HEK293 (cell line): ENCODE measurements around the gene VAV2.

Experiments
- CTCF ChIA-PET: fragments of 350-600 bp; formaldehyde crosslinking; extraction: SDS; loops from one replicate; lab custom pipeline; 2021; ENCODE audit warnings: antibody characterized with exemption; lab: Yijun Ruan, JAX
- POLR2A ChIA-PET: fragments of 300-600 bp; formaldehyde crosslinking; extraction: SDS; loops from one replicate; lab custom pipeline; 2020; ENCODE audit warnings: antibody characterized with exemption, inconsistent platforms; lab: Yijun Ruan, JAX
- H3K27ac ChIP-seq: fragments of 200-500 bp; sonication (Bioruptor generic); 2 replicates; pipeline ENCODE4 v1.5.1; 2014; ENCODE audit warnings: low read depth, low read length, control low read depth, inconsistent platforms; ENCODE audit errors: extremely low read depth
- H3K36me3 ChIP-seq, 2 experiments: fragments of 200-500 bp in 1 of 2; sonication (Bioruptor generic) in 1 of 2; 1 replicate in 1 of 2; 2 replicates in 1 of 2; pipeline ENCODE4 v1.5.1; 2014 to 2017; ENCODE audit warnings: inconsistent platforms in 2 of 2, low read length in 2 of 2; ENCODE audit not compliant: control insufficient read depth in 2 of 2, insufficient read depth in 1 of 2
- H3K4me1 ChIP-seq: fragments of 200-500 bp; sonication (Bioruptor generic); 2 replicates; pipeline ENCODE4 v1.5.1; 2014; ENCODE audit warnings: mild to moderate bottlenecking, low read length, inconsistent platforms; ENCODE audit not compliant: control insufficient read depth, insufficient read depth
- H3K4me3 ChIP-seq: 2 replicates; pipeline ENCODE4 v1.5.1; 2011; ENCODE audit warnings: low read depth, mild to moderate bottlenecking, control low read depth, low read length, moderate library complexity
- H3K9me3 ChIP-seq: fragments of 200-500 bp; sonication (Bioruptor generic); 2 replicates; pipeline ENCODE4 v1.5.1; 2014; ENCODE audit warnings: low read depth, low read length, inconsistent platforms; ENCODE audit not compliant: control insufficient read depth, insufficient read depth
- GLI2 ChIP-seq: fragments of 450-650 bp; formaldehyde crosslinking; IDR thresholded peaks from 2 replicates; pipeline ENCODE4; 2017; ENCODE audit warnings: missing biosample characterization, missing genetic modification characterization, low read depth, borderline replicate concordance
- IKZF3 ChIP-seq: fragments of 450-650 bp; IDR thresholded peaks from 2 replicates; pipeline ENCODE4 v1.5.0; 2018; ENCODE audit warnings: missing biosample characterization, mild to moderate bottlenecking, missing genetic modification characterization, moderate library complexity
- OVOL3 ChIP-seq: fragments of 450-650 bp; formaldehyde crosslinking; IDR thresholded peaks from 2 replicates; pipeline ENCODE4 v1.5.1; 2016; ENCODE audit warnings: missing biosample characterization, missing genetic modification characterization
- RBAK ChIP-seq: fragments of 450-650 bp; formaldehyde crosslinking; IDR thresholded peaks from 2 replicates; pipeline ENCODE4 v1.5.1; 2016; ENCODE audit warnings: missing biosample characterization, missing genetic modification characterization
- SETDB1 ChIP-seq: IDR thresholded peaks from one replicate; pipeline ENCODE4 v1.6.1; 2017; ENCODE audit warnings: mild to moderate bottlenecking, low read length, moderate library complexity, mixed read lengths; ENCODE audit not compliant: insufficient read length
- SP2 ChIP-seq: fragments of 450-650 bp; formaldehyde crosslinking; IDR thresholded peaks from 2 replicates; pipeline ENCODE4 v1.5.1; 2016; ENCODE audit warnings: missing biosample characterization, missing genetic modification characterization
- YY1 ChIP-seq: fragments of 450-650 bp; formaldehyde crosslinking; IDR thresholded peaks from 2 replicates; pipeline ENCODE4 v1.5.1; 2018; ENCODE audit warnings: missing biosample characterization, missing genetic modification characterization
- ZFHX2 ChIP-seq: fragments of 450-650 bp; formaldehyde crosslinking; conservative IDR thresholded peaks from 2 replicates; pipeline ENCODE4 v1.5.1; 2016; ENCODE audit warnings: missing biosample characterization, missing genetic modification characterization
- ZFP3 ChIP-seq: fragments of 450-650 bp; formaldehyde crosslinking; IDR thresholded peaks from 2 replicates; pipeline ENCODE4 v1.5.1; 2016; ENCODE audit warnings: low read depth, missing biosample characterization, missing genetic modification characterization
- ZNF121 ChIP-seq: fragments of 450-650 bp; formaldehyde crosslinking; IDR thresholded peaks from 2 replicates; pipeline ENCODE4 v1.5.1; 2016; ENCODE audit warnings: missing biosample characterization, missing genetic modification characterization
- ZNF146 ChIP-seq: fragments of 450-650 bp; formaldehyde crosslinking; IDR thresholded peaks from 2 replicates; pipeline ENCODE4 v1.5.1; 2016; ENCODE audit warnings: missing biosample characterization, missing genetic modification characterization
- ZNF2 ChIP-seq: fragments of 450-650 bp; formaldehyde crosslinking; IDR thresholded peaks from 2 replicates; pipeline ENCODE4 v1.5.1; 2016; ENCODE audit warnings: missing biosample characterization, missing genetic modification characterization
- ZNF214 ChIP-seq: fragments of 450-650 bp; formaldehyde crosslinking; IDR thresholded peaks from 2 replicates; pipeline ENCODE4 v1.5.1; 2017; ENCODE audit warnings: missing biosample characterization, mild to moderate bottlenecking, missing genetic modification characterization, borderline replicate concordance
- ZNF302 ChIP-seq: fragments of 450-650 bp; formaldehyde crosslinking; IDR thresholded peaks from 2 replicates; pipeline ENCODE4 v1.5.1; 2016; ENCODE audit warnings: missing biosample characterization, missing genetic modification characterization, low read depth
- ZNF404 ChIP-seq: fragments of 450-650 bp; formaldehyde crosslinking; IDR thresholded peaks from 2 replicates; pipeline ENCODE4 v1.5.1; 2017; ENCODE audit warnings: missing biosample characterization, missing genetic modification characterization
- ZNF521 ChIP-seq: fragments of 450-650 bp; formaldehyde crosslinking; IDR thresholded peaks from 2 replicates; pipeline ENCODE4 v1.5.1; 2017; ENCODE audit warnings: missing biosample characterization, mild to moderate bottlenecking, missing genetic modification characterization
- ZSCAN23 ChIP-seq: fragments of 450-650 bp; formaldehyde crosslinking; IDR thresholded peaks from 2 replicates; pipeline ENCODE4 v1.5.1; 2016; ENCODE audit warnings: missing biosample characterization, missing genetic modification characterization
- TF ChIP-seq, protein P1 (sequence below): fragments of 450-650 bp; formaldehyde crosslinking; IDR thresholded peaks from 2 replicates; pipeline ENCODE4 v1.5.1; 2017; ENCODE audit warnings: missing biosample characterization, missing genetic modification characterization

The VAV2 gene

DNA sequence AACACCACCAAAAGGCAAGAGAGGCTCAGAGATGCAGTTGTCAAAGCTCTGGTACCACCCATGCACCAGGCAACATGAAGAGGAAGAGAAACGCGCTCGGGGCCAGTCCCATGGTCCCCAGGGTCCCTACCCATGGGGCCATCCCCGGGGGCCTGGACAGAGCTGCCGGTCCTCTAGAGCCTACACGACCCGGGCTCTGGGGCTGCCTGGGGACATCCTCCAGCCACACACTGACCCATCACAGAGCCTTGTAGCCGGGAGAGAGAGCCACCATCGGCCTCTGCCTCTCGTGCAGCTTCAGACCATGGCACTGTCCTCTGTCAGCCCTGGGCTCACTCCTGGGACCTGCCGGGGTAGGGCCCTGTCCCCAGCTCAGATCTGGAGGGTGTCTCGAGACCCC, 23.7 kb downstream of the VAV2 start (continued):
- TF ChIP-seq ZFHX2 (tag by site-specific recombination) (no peak), ZSCAN23 (no peak), OVOL3 (no peak)
- TF ChIP-seq, protein P1, sequence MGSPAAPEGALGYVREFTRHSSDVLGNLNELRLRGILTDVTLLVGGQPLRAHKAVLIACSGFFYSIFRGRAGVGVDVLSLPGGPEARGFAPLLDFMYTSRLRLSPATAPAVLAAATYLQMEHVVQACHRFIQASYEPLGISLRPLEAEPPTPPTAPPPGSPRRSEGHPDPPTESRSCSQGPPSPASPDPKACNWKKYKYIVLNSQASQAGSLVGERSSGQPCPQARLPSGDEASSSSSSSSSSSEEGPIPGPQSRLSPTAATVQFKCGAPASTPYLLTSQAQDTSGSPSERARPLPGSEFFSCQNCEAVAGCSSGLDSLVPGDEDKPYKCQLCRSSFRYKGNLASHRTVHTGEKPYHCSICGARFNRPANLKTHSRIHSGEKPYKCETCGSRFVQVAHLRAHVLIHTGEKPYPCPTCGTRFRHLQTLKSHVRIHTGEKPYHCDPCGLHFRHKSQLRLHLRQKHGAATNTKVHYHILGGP (tag by site-specific recombination) = no peak

DNA sequence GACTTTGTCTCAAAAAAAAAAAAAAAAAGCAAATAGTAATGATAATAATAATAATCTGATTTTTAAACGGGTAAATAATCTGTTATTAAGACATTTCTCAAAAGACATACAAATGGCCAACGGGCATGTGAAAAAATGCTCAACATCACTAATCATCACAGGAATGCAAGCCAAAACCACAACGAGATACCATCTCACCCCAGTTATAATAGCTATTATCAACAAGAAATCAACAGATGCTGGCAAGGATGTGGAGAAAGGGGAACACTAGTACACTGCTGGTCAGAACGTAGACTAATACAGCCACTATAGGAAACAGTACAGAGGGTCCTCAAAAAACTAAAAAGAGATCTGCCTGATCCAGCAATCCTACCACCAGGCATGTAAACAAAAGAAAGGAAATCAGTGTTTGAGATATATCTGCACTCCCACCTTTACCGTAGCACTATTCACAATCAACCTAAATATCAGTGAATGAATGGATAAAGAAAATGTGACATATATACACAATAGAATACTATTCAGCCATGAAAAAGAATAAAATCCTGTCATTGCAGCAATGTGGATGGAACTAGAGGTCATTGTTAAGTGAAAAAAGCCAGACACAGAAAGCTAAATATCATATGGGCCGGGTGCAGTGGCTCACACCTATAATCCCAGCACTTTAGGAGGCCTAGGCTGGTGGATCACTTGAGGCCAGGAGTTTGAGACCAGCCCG, 24.9 kb downstream of the VAV2 start:
- CTCF ChIA-PET = interaction anchor here (0.6 to 1.0 kb wide), 3 partner anchors 10 to 433 kb away, joined by 3 to 4 read pairs (median 4); partner anchors contain the start of gene ADAMTSL2
- POLR2A ChIA-PET = interaction anchor here (0.7 kb wide), 1 partner anchor 58 kb away, joined by 3 read pairs; no protein-coding TSS in a partner anchor

DNA sequence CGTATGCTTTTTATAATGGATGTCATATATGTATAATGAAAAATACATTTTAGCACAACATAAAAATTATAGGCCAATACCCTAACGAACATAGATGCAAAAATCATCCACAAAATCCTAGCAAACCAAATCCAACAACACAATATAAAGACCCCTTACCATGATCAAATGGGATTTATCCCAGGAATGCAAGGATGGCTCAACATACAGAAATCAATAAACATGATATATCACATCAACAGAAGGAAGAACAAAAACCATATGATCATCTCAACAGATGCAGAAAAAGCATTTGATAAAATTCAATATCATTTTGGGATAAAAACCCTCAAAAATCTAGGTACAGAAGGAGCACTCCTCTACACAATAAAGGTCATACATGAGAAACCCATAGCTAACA, 27.7 kb downstream of the VAV2 start:
- H3K36me3 ChIP-seq = no peaks in the 10 kb centered on the region
- H3K4me3 ChIP-seq = no peak overlapping the region
- TF ChIP-seq SETDB1 (peak; percentile 47), ZFP3 (tag by site-specific recombination) (no peak), GLI2 (tag by site-specific recombination) (no peak)
- H3K9me3 ChIP-seq = no peaks in the 10 kb centered on the region
- H3K4me1 ChIP-seq = no peaks in the 10 kb centered on the region
- ChIA-PET POLR2A (no interaction called here), CTCF (no interaction called here)
- H3K27ac ChIP-seq = no peak overlapping the region

More for the DNA sequence above, 24.9 kb downstream of the VAV2 start:
- Histone ChIP-seq H3K4me3 (no peak overlapping the region), H3K9me3 (no peaks in the 10 kb centered on the region), H3K27ac (no peak overlapping the region), H3K36me3 (no peaks in the 10 kb centered on the region), H3K4me1 (peaks cover 4% of the 10 kb centered on the region; the same call in 1 of the 2 replicates)
- TF ChIP-seq GLI2 (tag by site-specific recombination) = no peak
- TF ChIP-seq ZNF146 (tag by site-specific recombination) = peak; percentile 91
- no peak for TF ChIP-seq ZNF121 (tag by site-specific recombination)

DNA sequence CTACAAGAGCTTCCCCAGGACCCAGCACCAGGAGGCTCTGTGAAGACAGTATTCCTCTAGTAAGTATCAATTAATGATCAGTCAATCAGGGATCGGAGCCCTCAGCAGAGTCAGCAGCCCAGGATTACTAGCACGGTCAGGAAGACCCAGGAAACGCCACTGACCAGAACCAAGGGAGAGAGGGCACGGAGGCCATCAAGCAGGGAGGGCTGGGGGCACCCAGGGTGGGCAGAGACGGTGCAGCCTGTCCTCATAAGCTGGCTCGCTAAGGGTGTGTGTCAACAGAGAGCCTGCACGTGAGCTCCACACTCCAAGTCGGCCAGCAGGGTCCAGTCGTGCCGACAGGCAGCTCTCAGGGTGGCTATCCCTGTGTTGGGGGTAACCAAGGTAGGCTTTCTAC, 29.0 kb downstream of the VAV2 start:
- H3K4me3 ChIP-seq = no peak overlapping the region
- no peaks in the 10 kb centered on the region for H3K4me1 ChIP-seq
- ChIA-PET POLR2A (interaction anchor here (0.6 to 0.7 kb wide), 2 partner anchors 31 to 53 kb away, joined by 3 to 6 read pairs; no protein-coding TSS in a partner anchor), CTCF (interaction anchor here (0.5 to 0.7 kb wide), 3 partner anchors 218 to 1450 kb away, joined by 3 read pairs; no protein-coding TSS in a partner anchor)
- no peak overlapping the region for H3K27ac ChIP-seq
- no peaks in the 10 kb centered on the region for H3K36me3 ChIP-seq
- H3K9me3 ChIP-seq = no peaks in the 10 kb centered on the region
- no peak for TF ChIP-seq YY1 (tag by site-specific recombination)
- TF ChIP-seq ZNF404 (tag by site-specific recombination) = no peak
- no peak for TF ChIP-seq ZNF2
- no peak for TF ChIP-seq ZNF521
- TF ChIP-seq ZNF302 (tag by site-specific recombination) = no peak
- no peak for TF ChIP-seq SP2
- TF ChIP-seq ZNF214 (tag by site-specific recombination) = no peak
- no peak for TF ChIP-seq RBAK
- no peak for TF ChIP-seq IKZF3 (tag by site-specific recombination)
